ENCODE measurements around the gene SNED1.

Gene SNED1

GRCh38 chr2:241123816-241124536 is 125.6 kb downstream of the SNED1 start:
- DNase-seq (ENCODE audit: extremely low spot score): no peak
- no peak for TF ChIP-seq CTCF (IDR thresholded peaks at IDR 0.05; ENCODE audit: control extremely low read depth, extremely low read depth, low read depth, missing control alignments)
- POLR2A ChIA-PET: interaction anchor here (0.5 to 0.6 kb wide), 2 partner anchors 26 to 109 kb away, joined by 3 to 4 read pairs; no protein-coding TSS in a partner anchor
- CTCF ChIA-PET: interaction anchor here (0.7 to 3.9 kb wide), 4 partner anchors 11 to 26 kb away, joined by 3 to 17 read pairs (median 3); partner anchors contain the start of gene PPP1R7

DNA sequence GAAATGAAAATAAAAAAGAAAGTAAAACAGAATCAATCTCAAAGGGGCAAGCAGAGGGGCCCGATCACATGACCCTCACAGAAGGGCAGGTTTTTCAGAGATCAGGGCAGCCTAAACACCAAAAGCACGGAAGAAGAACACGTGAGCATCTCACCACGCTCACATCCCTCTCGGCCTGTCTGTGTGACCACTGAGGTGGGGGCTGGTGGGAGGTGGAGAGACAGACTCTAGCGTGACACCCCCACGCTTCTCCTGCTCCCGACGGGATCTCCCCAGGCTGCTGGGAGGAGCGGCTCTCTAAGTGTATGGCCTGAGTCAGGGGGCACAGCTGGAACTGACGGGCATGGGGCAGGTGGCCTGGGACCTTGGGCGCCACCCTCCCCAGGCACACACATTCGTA is 127.2 kb downstream of the SNED1 start:
- ChIA-PET CTCF (interaction anchor here (3.9 kb wide), 1 partner anchor 12 kb away, joined by 17 read pairs; no protein-coding TSS in a partner anchor), POLR2A (interaction anchor here (0.6 kb wide), 1 partner anchor 50 kb away, joined by 3 read pairs; no protein-coding TSS in a partner anchor)
- no peak for TF ChIP-seq CTCF (IDR thresholded peaks at IDR 0.05; ENCODE audit: control extremely low read depth, extremely low read depth, low read depth, missing control alignments)
- no peak for DNase-seq (ENCODE audit: extremely low spot score)

DNA sequence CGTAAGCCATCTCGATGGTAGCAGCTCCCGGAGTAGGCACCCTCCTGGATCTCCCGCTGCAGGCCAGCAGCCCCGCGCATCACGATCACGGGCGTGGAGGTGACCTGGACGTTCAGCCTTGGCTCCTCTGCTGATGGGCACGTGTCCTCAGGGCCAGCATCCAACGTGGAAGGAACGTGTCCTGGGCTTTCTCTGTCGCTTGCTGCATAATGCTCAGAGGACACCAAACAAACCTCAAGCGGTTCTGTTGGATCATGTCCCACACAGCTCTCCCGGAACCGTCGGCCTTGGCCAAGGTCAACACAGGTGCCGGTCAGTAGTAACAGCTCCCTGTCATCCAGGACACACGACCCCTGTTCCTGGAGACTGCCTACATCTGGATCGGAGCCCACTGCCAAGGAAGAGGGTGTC is 127.8 kb downstream of the SNED1 start:
- ChIA-PET CTCF (interaction anchor here (0.9 to 3.9 kb wide), 2 partner anchors 13 to 24 kb away, joined by 3 to 17 read pairs; partner anchors contain the start of gene PPP1R7), POLR2A (no interaction called here)
- TF ChIP-seq CTCF (IDR thresholded peaks at IDR 0.05; ENCODE audit: control extremely low read depth, extremely low read depth, low read depth, missing control alignments): no peak
- no peak for DNase-seq (ENCODE audit: extremely low spot score)

DNA sequence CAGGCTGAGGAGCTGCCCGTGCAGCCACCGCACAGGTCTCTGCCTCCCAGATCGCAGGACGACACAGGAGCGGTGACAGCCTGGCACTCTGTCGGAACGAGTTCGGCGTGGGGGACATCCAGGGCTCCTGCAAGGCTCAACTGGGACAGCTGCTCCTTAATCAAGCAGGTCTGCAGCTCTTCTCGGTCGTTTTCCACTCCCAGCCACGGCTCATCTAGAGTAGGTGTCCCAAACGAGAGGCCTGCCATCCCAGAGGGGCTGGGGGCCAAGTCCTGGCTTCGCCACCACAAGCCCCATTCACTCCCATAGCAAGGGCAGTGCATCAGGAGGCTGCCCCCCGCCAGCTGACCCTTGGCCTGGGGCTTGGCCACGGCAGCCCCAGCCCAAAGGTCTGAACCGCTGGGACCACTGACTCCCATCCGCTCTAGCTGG is 128.4 kb downstream of the SNED1 start:
- ChIA-PET CTCF (interaction anchor here (0.9 to 3.9 kb wide), 2 partner anchors 14 to 23 kb away, joined by 3 to 17 read pairs; partner anchors contain the start of gene PPP1R7), POLR2A (no interaction called here)
- no peak for TF ChIP-seq CTCF (IDR thresholded peaks at IDR 0.05; ENCODE audit: control extremely low read depth, extremely low read depth, low read depth, missing control alignments)
- DNase-seq (ENCODE audit: extremely low spot score): no peak

DNA sequence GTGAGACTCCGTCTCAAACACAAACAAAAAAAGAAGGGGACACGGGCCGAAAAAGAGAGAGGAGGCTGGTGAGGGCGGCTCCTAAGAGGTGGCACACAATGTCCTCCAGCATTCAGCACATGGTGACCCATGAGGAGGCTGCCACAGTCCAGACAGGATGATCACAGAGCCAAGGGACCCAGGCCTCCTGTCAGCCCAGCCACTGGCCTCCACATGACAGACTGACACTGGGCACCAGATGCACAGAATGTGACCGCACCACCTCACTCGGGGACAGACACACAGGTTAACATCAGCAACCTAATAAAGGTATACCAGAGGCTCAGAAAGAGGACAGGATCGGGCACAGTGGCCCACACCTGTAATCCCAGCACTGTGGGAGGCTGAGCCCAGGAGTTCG is 129.8 kb downstream of the SNED1 start:
- CTCF ChIA-PET: no interaction called here
- no peak for DNase-seq (ENCODE audit: extremely low spot score)
- POLR2A ChIA-PET: interaction anchor here (1.6 kb wide), 1 partner anchor 18 kb away, joined by 4 read pairs; no protein-coding TSS in a partner anchor
- no peak for TF ChIP-seq CTCF (IDR thresholded peaks at IDR 0.05; ENCODE audit: control extremely low read depth, extremely low read depth, low read depth, missing control alignments)

GRCh38 chr2:241129086-241129871 is 130.9 kb downstream of the SNED1 start:
- no peak for DNase-seq (ENCODE audit: extremely low spot score)
- CTCF ChIA-PET: interaction anchor here (1.4 kb wide), 2 partner anchors 11 to 25 kb away, joined by 3 to 6 read pairs; no protein-coding TSS in a partner anchor
- TF ChIP-seq CTCF (IDR thresholded peaks at IDR 0.05; ENCODE audit: control extremely low read depth, extremely low read depth, low read depth, missing control alignments): no peak
- POLR2A ChIA-PET: interaction anchor here (1.6 kb wide), 1 partner anchor 19 kb away, joined by 4 read pairs; no protein-coding TSS in a partner anchor
